DND-41 (cell line): ENCODE results near the gene ITGAE.
"Not testable (repeated sequence)": the region's sequence is repeated elsewhere in the genome, so short reads cannot be mapped to it uniquely, and the experiment has no call there.

Experiments used
- EZH2 ChIP-seq: IDR thresholded peaks from 3 replicates; pipeline ENCODE4 v1.6.1; 2012; ENCODE audit warnings: borderline replicate concordance, low read depth, mild to moderate bottlenecking, moderate library complexity, low read length, inconsistent platforms; ENCODE audit not compliant: severe bottlenecking
- TF ChIP-seq, protein P1 (sequence below): IDR thresholded peaks from 2 replicates; pipeline ENCODE4 v1.5.1; 2012; ENCODE audit warnings: borderline replicate concordance, low read length, moderate library complexity, mild to moderate bottlenecking; ENCODE audit not compliant: poor library complexity, severe bottlenecking; ENCODE audit errors: extremely low read depth

DNA sequence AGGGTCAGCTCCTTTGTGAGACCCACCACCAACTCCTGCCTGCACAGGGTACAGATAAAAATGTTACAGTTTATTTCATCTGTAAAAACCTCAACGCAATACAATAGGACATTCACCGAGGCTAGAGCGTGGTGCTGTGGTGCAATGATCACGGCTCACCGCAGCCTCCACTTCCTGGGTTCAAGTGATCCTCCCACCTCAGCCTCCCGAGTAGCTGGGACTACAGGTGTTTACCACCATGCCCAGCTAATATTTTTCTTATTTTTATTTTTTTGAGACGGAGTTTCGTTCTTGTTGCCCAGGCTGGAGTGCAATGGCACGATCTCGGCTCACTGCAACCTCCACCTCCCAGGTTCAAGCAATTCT is 66.1 kb downstream of the ITGAE start:
- TF ChIP-seq, protein P1, sequence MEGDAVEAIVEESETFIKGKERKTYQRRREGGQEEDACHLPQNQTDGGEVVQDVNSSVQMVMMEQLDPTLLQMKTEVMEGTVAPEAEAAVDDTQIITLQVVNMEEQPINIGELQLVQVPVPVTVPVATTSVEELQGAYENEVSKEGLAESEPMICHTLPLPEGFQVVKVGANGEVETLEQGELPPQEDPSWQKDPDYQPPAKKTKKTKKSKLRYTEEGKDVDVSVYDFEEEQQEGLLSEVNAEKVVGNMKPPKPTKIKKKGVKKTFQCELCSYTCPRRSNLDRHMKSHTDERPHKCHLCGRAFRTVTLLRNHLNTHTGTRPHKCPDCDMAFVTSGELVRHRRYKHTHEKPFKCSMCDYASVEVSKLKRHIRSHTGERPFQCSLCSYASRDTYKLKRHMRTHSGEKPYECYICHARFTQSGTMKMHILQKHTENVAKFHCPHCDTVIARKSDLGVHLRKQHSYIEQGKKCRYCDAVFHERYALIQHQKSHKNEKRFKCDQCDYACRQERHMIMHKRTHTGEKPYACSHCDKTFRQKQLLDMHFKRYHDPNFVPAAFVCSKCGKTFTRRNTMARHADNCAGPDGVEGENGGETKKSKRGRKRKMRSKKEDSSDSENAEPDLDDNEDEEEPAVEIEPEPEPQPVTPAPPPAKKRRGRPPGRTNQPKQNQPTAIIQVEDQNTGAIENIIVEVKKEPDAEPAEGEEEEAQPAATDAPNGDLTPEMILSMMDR = not testable (repeated sequence)
- TF ChIP-seq EZH2 = not testable (repeated sequence)
